Neural cell (in vitro differentiated cells): ENCODE measurements around the gene NPAS3. TPM values are rescaled to one million over a fixed set of nuclear protein-coding genes. Genes with fewer than 3 reads are reported as not detected.

Experiments used
- H2AFZ ChIP-seq: fragments of 200-600, 300-800 bp; sonication (generic), shearing (Covaris generic); 2 replicates; pipeline ENCODE4 v1.6.0; 2014; ENCODE audit warnings: low read depth, mild to moderate bottlenecking, antibody characterized with exemption, low read length, moderate library complexity
- H3F3A ChIP-seq: fragments of 200-600 bp; shearing (Covaris generic); 2 replicates; pipeline ENCODE4 v1.6.1; 2016; ENCODE audit warnings: mild to moderate bottlenecking, moderate library complexity, mixed read lengths, antibody characterized with exemption, low read length; ENCODE audit not compliant: insufficient read depth, poor library complexity, severe bottlenecking
- H3K27ac ChIP-seq: fragments of 200-600, 300-800 bp; sonication (generic), shearing (Covaris generic); 2 replicates; pipeline ENCODE4 v1.5.1; 2014; ENCODE audit warnings: mild to moderate bottlenecking, low read length, moderate library complexity
- H3K27me3 ChIP-seq: fragments of 300-800, 200-600 bp; sonication (generic), shearing (Covaris generic); 2 replicates; pipeline ENCODE4 v1.6.0; 2014; ENCODE audit warnings: mild to moderate bottlenecking, low read depth, low read length, moderate library complexity; ENCODE audit not compliant: insufficient read depth
- H3K36me3 ChIP-seq: fragments of 300-800, 200-600 bp; sonication (generic), shearing (Covaris generic); 2 replicates; pipeline ENCODE4 v1.5.1; 2014; ENCODE audit warnings: mild to moderate bottlenecking, antibody characterized with exemption, low read length, moderate library complexity; ENCODE audit not compliant: insufficient read depth
- H3K4me2 ChIP-seq: fragments of 300-800, 200-600 bp; sonication (generic), shearing (Covaris generic); 2 replicates; pipeline ENCODE4 v1.6.0; 2014; ENCODE audit warnings: mild to moderate bottlenecking, low read length
- H3K4me3 ChIP-seq: fragments of 300-800, 200-600 bp; sonication (generic), shearing (Covaris generic); 2 replicates; pipeline ENCODE4 v1.5.1; 2014; ENCODE audit warnings: mild to moderate bottlenecking, low read length, moderate library complexity
- H3K79me2 ChIP-seq: fragments of 200-600 bp; shearing (Covaris generic); replicated peaks from 2 replicates; pipeline ENCODE4 v1.6.0; 2014; ENCODE audit warnings: mild to moderate bottlenecking, low read length, moderate library complexity; ENCODE audit not compliant: insufficient read depth
- H3K9ac ChIP-seq: fragments of 300-800, 200-600 bp; sonication (generic), shearing (Covaris generic); 2 replicates; pipeline ENCODE4 v1.6.1; 2016; ENCODE audit warnings: mild to moderate bottlenecking, low read length, mixed read lengths
- H3K9me2 ChIP-seq: fragments of 200-600 bp; shearing (Covaris generic); 2 replicates; pipeline ENCODE4 v1.6.1; 2016; ENCODE audit warnings: mild to moderate bottlenecking, low read length, mixed read lengths; ENCODE audit not compliant: insufficient read depth
- H3K9me3 ChIP-seq: fragments of 200-600, 300-800 bp; sonication (generic), shearing (Covaris generic); 2 replicates; pipeline ENCODE4 v1.6.1; 2016; ENCODE audit warnings: mild to moderate bottlenecking, mixed run types, low read length, moderate library complexity, mixed read lengths
- H4K20me1 ChIP-seq: fragments of 200-600 bp; shearing (Covaris generic); 2 replicates; pipeline ENCODE4 v1.6.1; 2016; ENCODE audit warnings: mild to moderate bottlenecking, mixed run types; ENCODE audit not compliant: insufficient read depth
- EP300 ChIP-seq: fragments of 450-650 bp; conservative IDR thresholded peaks from 2 replicates; pipeline ENCODE4 v1.6.1; 2014; ENCODE audit warnings: antibody characterized with exemption, mild to moderate bottlenecking, moderate library complexity; ENCODE audit not compliant: poor library complexity, severe bottlenecking
- EZH2 ChIP-seq: fragments of 200-600, 300-800 bp; shearing (Covaris generic), sonication (generic); IDR thresholded peaks from 2 replicates; pipeline ENCODE4 v1.6.1; 2014; ENCODE audit warnings: antibody characterized with exemption, low read length, borderline replicate concordance, mild to moderate bottlenecking; ENCODE audit not compliant: insufficient read depth, poor library complexity, severe bottlenecking
- MXI1 ChIP-seq: fragments of 450-650 bp; conservative IDR thresholded peaks from 2 replicates; pipeline ENCODE4 v1.6.1; 2014; ENCODE audit warnings: antibody characterized with exemption, mild to moderate bottlenecking; ENCODE audit not compliant: poor library complexity, severe bottlenecking
- POLR2AphosphoS5 ChIP-seq: IDR thresholded peaks from 2 replicates; pipeline ENCODE4 v1.6.1; 2012
- RAD21 ChIP-seq: fragments of 450-650 bp; conservative IDR thresholded peaks from 2 replicates; pipeline ENCODE4 v1.6.1; 2014; ENCODE audit warnings: antibody characterized with exemption, mild to moderate bottlenecking, moderate library complexity
- REST ChIP-seq: IDR thresholded peaks from 2 replicates; pipeline ENCODE4 v1.6.1; 2012; ENCODE audit warnings: borderline replicate concordance
- SMC3 ChIP-seq: fragments of 450-650 bp; conservative IDR thresholded peaks from 2 replicates; pipeline ENCODE4 v1.6.1; 2014; ENCODE audit warnings: antibody characterized with exemption, mild to moderate bottlenecking, moderate library complexity; ENCODE audit not compliant: poor library complexity
- TAF1 ChIP-seq: IDR thresholded peaks from 2 replicates; pipeline ENCODE4 v1.6.1; 2012; ENCODE audit warnings: low read depth
- polyA plus RNA-seq: library from polyadenylated mRNA; depleted of rRNA; stranded (reverse); fragments of >200 nt; gene quantifications from 2 replicates; pipeline ENCODE4 v1.2.3, GENCODE V29; 2014
- TF ChIP-seq, protein P1 (sequence below): fragments of 450-650 bp; IDR thresholded peaks from 2 replicates; pipeline ENCODE4 v1.5.1; 2014; ENCODE audit warnings: antibody characterized with exemption, mild to moderate bottlenecking, moderate library complexity; ENCODE audit not compliant: poor library complexity, severe bottlenecking

Gene NPAS3
- polyA plus RNA-seq, 1 donor from 2014 or later, result 1.3 TPM

DNA sequence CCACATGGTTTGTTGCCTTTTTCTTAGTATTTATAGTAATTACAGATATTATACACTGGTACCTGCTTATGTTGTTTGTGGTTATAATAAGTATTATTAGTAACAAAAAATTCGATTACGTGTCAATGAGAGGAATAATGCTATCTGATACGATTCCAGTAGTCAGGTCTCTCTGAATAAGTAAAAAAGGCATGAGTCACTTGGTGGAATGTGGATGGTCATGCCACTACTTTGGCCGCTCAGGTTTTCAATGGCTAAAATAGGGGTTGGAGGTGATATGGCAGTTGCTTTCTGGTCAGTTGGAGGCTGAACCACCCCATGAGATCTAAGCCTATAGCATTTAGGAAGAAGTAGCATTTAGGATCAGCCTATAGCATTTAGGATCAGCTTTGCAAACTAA is 255.9 kb downstream of the NPAS3 start:
- Histone ChIP-seq H3K4me2 (no peak overlapping the region), H3K9me3 (no peaks in the 10 kb centered on the region), H3K36me3 (no peaks in the 10 kb centered on the region), H3K79me2 (no peaks in the 10 kb centered on the region), H4K20me1 (no peaks in the 10 kb centered on the region), H3F3A (no peaks in the 10 kb centered on the region), H2AFZ (no peak overlapping the region), H3K9me2 (no peaks in the 10 kb centered on the region), H3K27me3 (no peaks in the 10 kb centered on the region), H3K9ac (no peak overlapping the region), H3K27ac (no peak overlapping the region), H3K4me3 (no peak overlapping the region)
- TF ChIP-seq, protein P1, sequence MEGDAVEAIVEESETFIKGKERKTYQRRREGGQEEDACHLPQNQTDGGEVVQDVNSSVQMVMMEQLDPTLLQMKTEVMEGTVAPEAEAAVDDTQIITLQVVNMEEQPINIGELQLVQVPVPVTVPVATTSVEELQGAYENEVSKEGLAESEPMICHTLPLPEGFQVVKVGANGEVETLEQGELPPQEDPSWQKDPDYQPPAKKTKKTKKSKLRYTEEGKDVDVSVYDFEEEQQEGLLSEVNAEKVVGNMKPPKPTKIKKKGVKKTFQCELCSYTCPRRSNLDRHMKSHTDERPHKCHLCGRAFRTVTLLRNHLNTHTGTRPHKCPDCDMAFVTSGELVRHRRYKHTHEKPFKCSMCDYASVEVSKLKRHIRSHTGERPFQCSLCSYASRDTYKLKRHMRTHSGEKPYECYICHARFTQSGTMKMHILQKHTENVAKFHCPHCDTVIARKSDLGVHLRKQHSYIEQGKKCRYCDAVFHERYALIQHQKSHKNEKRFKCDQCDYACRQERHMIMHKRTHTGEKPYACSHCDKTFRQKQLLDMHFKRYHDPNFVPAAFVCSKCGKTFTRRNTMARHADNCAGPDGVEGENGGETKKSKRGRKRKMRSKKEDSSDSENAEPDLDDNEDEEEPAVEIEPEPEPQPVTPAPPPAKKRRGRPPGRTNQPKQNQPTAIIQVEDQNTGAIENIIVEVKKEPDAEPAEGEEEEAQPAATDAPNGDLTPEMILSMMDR, result no peak
- no peak for TF ChIP-seq TAF1
- no peak for TF ChIP-seq POLR2AphosphoS5
- TF ChIP-seq REST, result no peak
- no peak for TF ChIP-seq EP300
- TF ChIP-seq EZH2, result no peak
- no peak for TF ChIP-seq SMC3
- TF ChIP-seq MXI1, result no peak

DNA sequence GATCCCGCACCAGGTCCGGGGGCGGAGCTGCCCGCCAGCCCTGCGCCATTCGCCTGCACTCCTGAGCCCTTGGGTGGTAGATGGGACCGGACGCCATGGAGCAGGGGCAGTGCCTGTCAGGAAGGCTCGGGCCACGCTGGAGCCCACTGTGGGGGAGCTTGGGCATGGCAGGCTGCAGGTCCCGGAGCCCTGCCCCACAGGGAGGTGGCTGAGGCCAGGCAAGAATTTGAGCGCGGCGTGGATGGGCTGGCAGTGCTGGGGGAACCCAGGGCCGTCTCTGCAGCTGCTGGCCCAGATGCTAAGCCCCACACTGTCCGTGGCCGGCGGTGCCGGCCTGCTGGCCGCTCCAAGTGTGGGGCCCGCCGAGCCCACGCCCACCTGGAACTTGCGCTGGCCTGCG is 260.0 kb downstream of the NPAS3 start:
- no peaks in the 10 kb centered on the region for H3K36me3 ChIP-seq
- no peaks in the 10 kb centered on the region for H4K20me1 ChIP-seq
- TF ChIP-seq, protein P1, result no peak
- no peak for TF ChIP-seq REST
- no peak for TF ChIP-seq TAF1
- TF ChIP-seq SMC3, result no peak
- no peak for TF ChIP-seq EZH2
- no peak for TF ChIP-seq MXI1
- TF ChIP-seq RAD21, result no peak
- no peaks in the 10 kb centered on the region for H3F3A ChIP-seq
- H2AFZ ChIP-seq, result no peak overlapping the region
- no peak overlapping the region for H3K4me2 ChIP-seq
- H3K9me3 ChIP-seq, result no peaks in the 10 kb centered on the region
- no peaks in the 10 kb centered on the region for H3K79me2 ChIP-seq
- H3K4me3 ChIP-seq, result no peak overlapping the region
- H3K9ac ChIP-seq, result no peak overlapping the region
- H3K9me2 ChIP-seq, result no peaks in the 10 kb centered on the region
- no peaks in the 10 kb centered on the region for H3K27me3 ChIP-seq
- no peak overlapping the region for H3K27ac ChIP-seq
